WTC11 (cell line): ENCODE results near the gene BCAR3. TPM values are rescaled to one million over a fixed set of nuclear protein-coding genes. Genes with fewer than 3 reads are reported as not detected.

ENCODE experiments used
- ATAC-seq: fragments of 200-7000 bp; cut with Tn5 transposase; 2 replicates; pipeline ENCODE4 v1.10.0; 2021; ENCODE audit warnings: mild to moderate bottlenecking, moderate library complexity
- CTCF ChIA-PET: fragments of 300-600 bp; sonication (Branson Sonifier 250); formaldehyde crosslinking; loops from one replicate; lab custom pipeline; 2021; ENCODE audit warnings: antibody characterized with exemption; lab: Charles Lee
- POLR2A ChIA-PET: fragments of 350-600 bp; sonication (Branson Sonifier 250); formaldehyde crosslinking; loops from one replicate; lab custom pipeline; 2021; ENCODE audit warnings: antibody characterized with exemption; lab: Charles Lee
- DNase-seq: peaks from one replicate; pipeline ENCODE4 v3.0.0; 2021; ENCODE audit warnings: low spot score
- H3K27ac Mint-ChIP-seq: 2 replicates; pipeline ENCODE4 v1.8.0; 2021; ENCODE audit warnings: mixed read lengths
- H3K27me3 Mint-ChIP-seq: 2 replicates; pipeline ENCODE4 v1.8.0; 2021; ENCODE audit warnings: low read depth, mild to moderate bottlenecking, moderate library complexity, mixed read lengths
- H3K36me3 Mint-ChIP-seq: 2 replicates; pipeline ENCODE4 v1.8.0; 2021; ENCODE audit warnings: mixed read lengths
- H3K4me1 Mint-ChIP-seq: 2 replicates; pipeline ENCODE4 v1.8.0; 2022; ENCODE audit warnings: mixed read lengths
- H3K4me3 Mint-ChIP-seq: 2 replicates; pipeline ENCODE4 v1.8.0; 2021; ENCODE audit warnings: mild to moderate bottlenecking, moderate library complexity, mixed read lengths
- H3K9me3 Mint-ChIP-seq: 2 replicates; pipeline ENCODE4 v1.8.0; 2021; ENCODE audit warnings: mixed read lengths
- ATF1 ChIP-seq: sonication (generic); formaldehyde crosslinking; IDR thresholded peaks from 2 replicates; pipeline ENCODE4 v1.8.1; 2023; ENCODE audit warnings: mild to moderate bottlenecking, moderate library complexity, missing genetic modification reagents
- CBFB ChIP-seq: sonication (generic); formaldehyde crosslinking; IDR thresholded peaks from 2 replicates; pipeline ENCODE4 v1.8.1; 2022; ENCODE audit warnings: mild to moderate bottlenecking, low read depth, missing genetic modification reagents
- CREB1 ChIP-seq: sonication (generic); formaldehyde crosslinking; IDR thresholded peaks from 2 replicates; pipeline ENCODE4 v1.8.0; 2023; ENCODE audit warnings: mild to moderate bottlenecking, missing genetic modification reagents
- CREM ChIP-seq: sonication (generic); formaldehyde crosslinking; IDR thresholded peaks from 2 replicates; pipeline ENCODE4 v1.8.1; 2022; ENCODE audit warnings: mild to moderate bottlenecking, missing genetic modification reagents, moderate library complexity
- EMX1 ChIP-seq: fragments of 250-450 bp; sonication (Bioruptor Pico); IDR thresholded peaks from 2 replicates; pipeline ENCODE4 v1.8.0; 2021; ENCODE audit warnings: mild to moderate bottlenecking
- FOXK1 ChIP-seq: sonication (generic); formaldehyde crosslinking; IDR thresholded peaks from 2 replicates; pipeline ENCODE4 v1.8.0; 2022; ENCODE audit warnings: mild to moderate bottlenecking, moderate library complexity, missing genetic modification reagents
- FOXP1 ChIP-seq: sonication (generic); formaldehyde crosslinking; IDR thresholded peaks from 2 replicates; pipeline ENCODE4 v1.8.0; 2022; ENCODE audit warnings: missing genetic modification reagents, mild to moderate bottlenecking, moderate library complexity, borderline replicate concordance
- GRHL2 ChIP-seq: fragments of 250-450 bp; sonication (Bioruptor Pico); IDR thresholded peaks from 2 replicates; pipeline ENCODE4 v1.8.0; 2022; ENCODE audit warnings: mild to moderate bottlenecking, moderate library complexity; ENCODE audit not compliant: insufficient replicate concordance, severe bottlenecking
- HMGA2 ChIP-seq: fragments of 250-450 bp; sonication (Bioruptor Pico); IDR thresholded peaks from 2 replicates; pipeline ENCODE4 v1.4.0; 2021; ENCODE audit warnings: mild to moderate bottlenecking, moderate library complexity
- NFYB ChIP-seq: sonication (generic); formaldehyde crosslinking; conservative IDR thresholded peaks from 2 replicates; pipeline ENCODE4 v1.8.0; 2022; ENCODE audit warnings: low read depth, missing genetic modification reagents
- SOX15 ChIP-seq: fragments of 250-450 bp; sonication (Bioruptor Pico); IDR thresholded peaks from 2 replicates; pipeline ENCODE4 v1.9.0; 2021; ENCODE audit warnings: mild to moderate bottlenecking
- SP1 ChIP-seq: sonication (generic); formaldehyde crosslinking; conservative IDR thresholded peaks from 2 replicates; pipeline ENCODE4 v1.8.1; 2022; ENCODE audit warnings: missing genetic modification reagents
- TCF7 ChIP-seq: sonication (generic); formaldehyde crosslinking; IDR thresholded peaks from 2 replicates; pipeline ENCODE4 v1.8.0; 2022; ENCODE audit warnings: mild to moderate bottlenecking, low read depth, missing genetic modification reagents, moderate library complexity
- TEAD1 ChIP-seq: sonication (generic); formaldehyde crosslinking; IDR thresholded peaks from 2 replicates; pipeline ENCODE4 v1.8.0; 2022; ENCODE audit warnings: mild to moderate bottlenecking, missing genetic modification reagents
- TP53 ChIP-seq: sonication (generic); formaldehyde crosslinking; IDR thresholded peaks from 2 replicates; pipeline ENCODE4 v1.8.1; 2023; ENCODE audit warnings: mild to moderate bottlenecking, missing genetic modification reagents
- ZNF219 ChIP-seq: sonication (generic); formaldehyde crosslinking; IDR thresholded peaks from 2 replicates; pipeline ENCODE4 v1.8.0; 2023; ENCODE audit warnings: missing genetic modification reagents, mild to moderate bottlenecking, borderline replicate concordance
- ZNF317 ChIP-seq: sonication (generic); formaldehyde crosslinking; IDR thresholded peaks from 2 replicates; pipeline ENCODE4 v1.8.1; 2023; ENCODE audit warnings: low read depth, mild to moderate bottlenecking, moderate library complexity, missing genetic modification reagents, borderline replicate concordance
- ZNF423 ChIP-seq: fragments of 250-450 bp; sonication (Bioruptor Pico); IDR thresholded peaks from 2 replicates; pipeline ENCODE4 v2.1.2; 2022; ENCODE audit warnings: mild to moderate bottlenecking, moderate library complexity
- total RNA-seq: library from RNA; stranded (reverse); gene quantifications from 3 replicates; pipeline ENCODE4 v1.2.3, GENCODE V29; 2021
- TF ChIP-seq, protein P1 (sequence below): sonication (generic); formaldehyde crosslinking; IDR thresholded peaks from 2 replicates; pipeline ENCODE4 v1.8.0; 2023; ENCODE audit warnings: missing genetic modification reagents, mild to moderate bottlenecking, borderline replicate concordance
- TF ChIP-seq, protein P2 (sequence below): sonication (generic); formaldehyde crosslinking; IDR thresholded peaks from 2 replicates; pipeline ENCODE4 v1.8.1; 2023; ENCODE audit warnings: mild to moderate bottlenecking, missing genetic modification reagents
- TF ChIP-seq, protein P3 (sequence below): fragments of 250-450 bp; sonication (Bioruptor Pico); IDR thresholded peaks from 2 replicates; pipeline ENCODE4 v1.9.0; 2021; ENCODE audit warnings: mild to moderate bottlenecking
- TF ChIP-seq, protein P4 (sequence below): sonication (generic); formaldehyde crosslinking; IDR thresholded peaks from 2 replicates; pipeline ENCODE4 v1.8.1; 2022; ENCODE audit warnings: missing genetic modification reagents, borderline replicate concordance
- TF ChIP-seq, protein P5 (sequence below): sonication (generic); formaldehyde crosslinking; IDR thresholded peaks from 2 replicates; pipeline ENCODE4 v1.8.0; 2022; ENCODE audit warnings: mild to moderate bottlenecking, missing genetic modification reagents

BCAR3 gene
- total RNA-seq, 1 experiment from 2014 or later, result 14.8 TPM

DNA sequence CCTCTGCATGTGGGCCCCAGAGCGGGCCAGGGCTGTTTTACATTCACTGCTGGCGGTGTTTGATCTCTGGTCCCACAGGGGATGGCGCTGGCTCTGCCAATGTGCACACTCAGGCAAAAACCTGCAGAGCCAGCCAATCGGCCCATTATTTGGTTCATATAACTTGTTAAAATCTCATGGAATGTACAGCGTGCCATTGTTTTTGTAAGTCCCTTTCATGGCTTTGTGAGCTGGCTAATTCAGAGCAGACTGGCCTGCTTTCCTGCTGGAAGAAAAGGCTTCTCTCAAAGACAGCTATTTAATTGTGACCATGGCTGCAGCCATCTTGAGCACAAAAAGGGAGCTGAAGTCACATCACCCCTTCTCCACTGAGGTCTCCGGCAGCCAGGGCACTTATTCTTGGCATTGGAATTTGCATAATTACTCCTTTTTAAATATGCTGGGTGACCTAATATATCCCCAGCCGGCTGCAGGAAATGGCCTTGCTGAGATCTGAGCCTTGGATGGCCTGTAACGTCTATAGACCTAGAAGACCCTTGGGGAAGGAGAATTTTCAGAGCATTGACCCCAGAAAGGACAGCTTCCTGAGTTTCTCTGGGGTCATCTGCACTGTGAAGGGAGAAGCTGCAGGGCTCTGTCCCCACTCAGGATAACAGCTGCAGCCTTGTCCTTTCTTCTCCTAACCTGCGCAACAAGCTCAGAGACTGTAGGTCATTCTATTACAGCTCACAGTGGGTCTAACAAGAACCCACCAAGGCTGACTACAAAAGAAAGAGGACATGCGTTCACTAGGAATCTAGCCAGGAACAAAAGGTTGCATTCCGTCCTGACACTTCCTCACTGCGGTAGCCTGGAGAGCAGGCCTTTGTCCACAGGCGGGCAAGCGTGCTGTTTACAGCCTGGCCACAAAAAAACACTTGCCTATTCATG lies 45.8 kb downstream of the BCAR3 start:
- peak overlapping the region; percentile 97 for H3K27ac Mint-ChIP-seq
- ChIA-PET POLR2A (interaction anchor here (0.7 to 1.7 kb wide), 3 partner anchors 8 to 185 kb away, joined by 4 to 6 read pairs (median 4); partner anchors contain the start of gene BCAR3), CTCF (interaction anchor here (0.5 to 4.8 kb wide), 15 partner anchors 9 to 331 kb away, joined by 3 to 52 read pairs (median 6); partner anchors contain the start of gene BCAR3)
- H3K27me3 Mint-ChIP-seq, result no peaks in the 10 kb centered on the region
- H3K36me3 Mint-ChIP-seq, result peaks cover 22% of the 10 kb centered on the region
- ATAC-seq, result peak; percentile 90
- DNase-seq, result peak; percentile 61
- peaks cover 36% of the 10 kb centered on the region for H3K4me1 Mint-ChIP-seq
- H3K4me3 Mint-ChIP-seq, result peak overlapping the region; percentile 25; the same call in 1 of the 2 replicates
- peaks cover 11% of the 10 kb centered on the region for H3K9me3 Mint-ChIP-seq
- TF ChIP-seq, protein P1, sequence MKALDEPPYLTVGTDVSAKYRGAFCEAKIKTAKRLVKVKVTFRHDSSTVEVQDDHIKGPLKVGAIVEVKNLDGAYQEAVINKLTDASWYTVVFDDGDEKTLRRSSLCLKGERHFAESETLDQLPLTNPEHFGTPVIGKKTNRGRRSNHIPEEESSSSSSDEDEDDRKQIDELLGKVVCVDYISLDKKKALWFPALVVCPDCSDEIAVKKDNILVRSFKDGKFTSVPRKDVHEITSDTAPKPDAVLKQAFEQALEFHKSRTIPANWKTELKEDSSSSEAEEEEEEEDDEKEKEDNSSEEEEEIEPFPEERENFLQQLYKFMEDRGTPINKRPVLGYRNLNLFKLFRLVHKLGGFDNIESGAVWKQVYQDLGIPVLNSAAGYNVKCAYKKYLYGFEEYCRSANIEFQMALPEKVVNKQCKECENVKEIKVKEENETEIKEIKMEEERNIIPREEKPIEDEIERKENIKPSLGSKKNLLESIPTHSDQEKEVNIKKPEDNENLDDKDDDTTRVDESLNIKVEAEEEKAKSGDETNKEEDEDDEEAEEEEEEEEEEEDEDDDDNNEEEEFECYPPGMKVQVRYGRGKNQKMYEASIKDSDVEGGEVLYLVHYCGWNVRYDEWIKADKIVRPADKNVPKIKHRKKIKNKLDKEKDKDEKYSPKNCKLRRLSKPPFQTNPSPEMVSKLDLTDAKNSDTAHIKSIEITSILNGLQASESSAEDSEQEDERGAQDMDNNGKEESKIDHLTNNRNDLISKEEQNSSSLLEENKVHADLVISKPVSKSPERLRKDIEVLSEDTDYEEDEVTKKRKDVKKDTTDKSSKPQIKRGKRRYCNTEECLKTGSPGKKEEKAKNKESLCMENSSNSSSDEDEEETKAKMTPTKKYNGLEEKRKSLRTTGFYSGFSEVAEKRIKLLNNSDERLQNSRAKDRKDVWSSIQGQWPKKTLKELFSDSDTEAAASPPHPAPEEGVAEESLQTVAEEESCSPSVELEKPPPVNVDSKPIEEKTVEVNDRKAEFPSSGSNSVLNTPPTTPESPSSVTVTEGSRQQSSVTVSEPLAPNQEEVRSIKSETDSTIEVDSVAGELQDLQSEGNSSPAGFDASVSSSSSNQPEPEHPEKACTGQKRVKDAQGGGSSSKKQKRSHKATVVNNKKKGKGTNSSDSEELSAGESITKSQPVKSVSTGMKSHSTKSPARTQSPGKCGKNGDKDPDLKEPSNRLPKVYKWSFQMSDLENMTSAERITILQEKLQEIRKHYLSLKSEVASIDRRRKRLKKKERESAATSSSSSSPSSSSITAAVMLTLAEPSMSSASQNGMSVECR (CRISPR knock-in tag), result no peak
- TF ChIP-seq, protein P2, sequence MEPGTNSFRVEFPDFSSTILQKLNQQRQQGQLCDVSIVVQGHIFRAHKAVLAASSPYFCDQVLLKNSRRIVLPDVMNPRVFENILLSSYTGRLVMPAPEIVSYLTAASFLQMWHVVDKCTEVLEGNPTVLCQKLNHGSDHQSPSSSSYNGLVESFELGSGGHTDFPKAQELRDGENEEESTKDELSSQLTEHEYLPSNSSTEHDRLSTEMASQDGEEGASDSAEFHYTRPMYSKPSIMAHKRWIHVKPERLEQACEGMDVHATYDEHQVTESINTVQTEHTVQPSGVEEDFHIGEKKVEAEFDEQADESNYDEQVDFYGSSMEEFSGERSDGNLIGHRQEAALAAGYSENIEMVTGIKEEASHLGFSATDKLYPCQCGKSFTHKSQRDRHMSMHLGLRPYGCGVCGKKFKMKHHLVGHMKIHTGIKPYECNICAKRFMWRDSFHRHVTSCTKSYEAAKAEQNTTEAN (CRISPR knock-in tag), result 0 out of 2 replicates have a peak, but pooled peaks have one; percentile 42
- TF ChIP-seq, protein P3, sequence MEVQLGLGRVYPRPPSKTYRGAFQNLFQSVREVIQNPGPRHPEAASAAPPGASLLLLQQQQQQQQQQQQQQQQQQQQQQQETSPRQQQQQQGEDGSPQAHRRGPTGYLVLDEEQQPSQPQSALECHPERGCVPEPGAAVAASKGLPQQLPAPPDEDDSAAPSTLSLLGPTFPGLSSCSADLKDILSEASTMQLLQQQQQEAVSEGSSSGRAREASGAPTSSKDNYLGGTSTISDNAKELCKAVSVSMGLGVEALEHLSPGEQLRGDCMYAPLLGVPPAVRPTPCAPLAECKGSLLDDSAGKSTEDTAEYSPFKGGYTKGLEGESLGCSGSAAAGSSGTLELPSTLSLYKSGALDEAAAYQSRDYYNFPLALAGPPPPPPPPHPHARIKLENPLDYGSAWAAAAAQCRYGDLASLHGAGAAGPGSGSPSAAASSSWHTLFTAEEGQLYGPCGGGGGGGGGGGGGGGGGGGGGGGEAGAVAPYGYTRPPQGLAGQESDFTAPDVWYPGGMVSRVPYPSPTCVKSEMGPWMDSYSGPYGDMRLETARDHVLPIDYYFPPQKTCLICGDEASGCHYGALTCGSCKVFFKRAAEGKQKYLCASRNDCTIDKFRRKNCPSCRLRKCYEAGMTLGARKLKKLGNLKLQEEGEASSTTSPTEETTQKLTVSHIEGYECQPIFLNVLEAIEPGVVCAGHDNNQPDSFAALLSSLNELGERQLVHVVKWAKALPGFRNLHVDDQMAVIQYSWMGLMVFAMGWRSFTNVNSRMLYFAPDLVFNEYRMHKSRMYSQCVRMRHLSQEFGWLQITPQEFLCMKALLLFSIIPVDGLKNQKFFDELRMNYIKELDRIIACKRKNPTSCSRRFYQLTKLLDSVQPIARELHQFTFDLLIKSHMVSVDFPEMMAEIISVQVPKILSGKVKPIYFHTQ (CRISPR knock-in tag), result no peak
- peak; percentile 22; the same call in 1 of the 2 replicates for TF ChIP-seq ZNF423 (CRISPR knock-in tag)
- TF ChIP-seq, protein P4, sequence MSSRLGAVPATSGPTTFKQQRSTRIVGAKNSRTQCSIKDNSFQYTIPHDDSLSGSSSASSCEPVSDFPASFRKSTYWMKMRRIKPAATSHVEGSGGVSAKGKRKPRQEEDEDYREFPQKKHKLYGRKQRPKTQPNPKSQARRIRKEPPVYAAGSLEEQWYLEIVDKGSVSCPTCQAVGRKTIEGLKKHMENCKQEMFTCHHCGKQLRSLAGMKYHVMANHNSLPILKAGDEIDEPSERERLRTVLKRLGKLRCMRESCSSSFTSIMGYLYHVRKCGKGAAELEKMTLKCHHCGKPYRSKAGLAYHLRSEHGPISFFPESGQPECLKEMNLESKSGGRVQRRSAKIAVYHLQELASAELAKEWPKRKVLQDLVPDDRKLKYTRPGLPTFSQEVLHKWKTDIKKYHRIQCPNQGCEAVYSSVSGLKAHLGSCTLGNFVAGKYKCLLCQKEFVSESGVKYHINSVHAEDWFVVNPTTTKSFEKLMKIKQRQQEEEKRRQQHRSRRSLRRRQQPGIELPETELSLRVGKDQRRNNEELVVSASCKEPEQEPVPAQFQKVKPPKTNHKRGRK (CRISPR knock-in tag), result no peak
- TF ChIP-seq FOXP1 (CRISPR knock-in tag), result no peak
- no peak for TF ChIP-seq ZNF219
- no peak for TF ChIP-seq ATF1 (CRISPR knock-in tag)
- TF ChIP-seq CREM (CRISPR knock-in tag), result no peak
- no peak for TF ChIP-seq CBFB
- no peak for TF ChIP-seq CREB1 (CRISPR knock-in tag)
- no peak for TF ChIP-seq SOX15
- no peak for TF ChIP-seq NFYB (CRISPR knock-in tag)
- TF ChIP-seq EMX1, result no peak
- no peak for TF ChIP-seq TP53
- no peak for TF ChIP-seq SP1 (CRISPR knock-in tag)
- no peak for TF ChIP-seq HMGA2 (CRISPR knock-in tag)
- TF ChIP-seq, protein P5, sequence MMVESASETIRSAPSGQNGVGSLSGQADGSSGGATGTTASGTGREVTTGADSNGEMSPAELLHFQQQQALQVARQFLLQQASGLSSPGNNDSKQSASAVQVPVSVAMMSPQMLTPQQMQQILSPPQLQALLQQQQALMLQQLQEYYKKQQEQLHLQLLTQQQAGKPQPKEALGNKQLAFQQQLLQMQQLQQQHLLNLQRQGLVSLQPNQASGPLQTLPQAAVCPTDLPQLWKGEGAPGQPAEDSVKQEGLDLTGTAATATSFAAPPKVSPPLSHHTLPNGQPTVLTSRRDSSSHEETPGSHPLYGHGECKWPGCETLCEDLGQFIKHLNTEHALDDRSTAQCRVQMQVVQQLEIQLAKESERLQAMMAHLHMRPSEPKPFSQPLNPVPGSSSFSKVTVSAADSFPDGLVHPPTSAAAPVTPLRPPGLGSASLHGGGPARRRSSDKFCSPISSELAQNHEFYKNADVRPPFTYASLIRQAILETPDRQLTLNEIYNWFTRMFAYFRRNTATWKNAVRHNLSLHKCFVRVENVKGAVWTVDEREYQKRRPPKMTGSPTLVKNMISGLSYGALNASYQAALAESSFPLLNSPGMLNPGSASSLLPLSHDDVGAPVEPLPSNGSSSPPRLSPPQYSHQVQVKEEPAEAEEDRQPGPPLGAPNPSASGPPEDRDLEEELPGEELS (CRISPR knock-in tag), result peak; percentile 90; the same call in 1 of the 2 replicates
- TF ChIP-seq ZNF317 (CRISPR knock-in tag), result no peak
- no peak for TF ChIP-seq TCF7 (CRISPR knock-in tag)
- 0 out of 2 replicates have a peak, but pooled peaks have one; percentile 70 for TF ChIP-seq FOXK1 (CRISPR knock-in tag)
- peak; percentile 85; the same call in 1 of the 2 replicates for TF ChIP-seq TEAD1 (CRISPR knock-in tag)
- no peak for TF ChIP-seq GRHL2 (CRISPR knock-in tag)
